Measurements from ENCODE around the gene DNAJC2.
"Not testable (repeated sequence)": the region's sequence is repeated elsewhere in the genome, so short reads cannot be mapped to it uniquely, and the experiment has no call there.

GRCh38 chr7:103264054-103264453 lies 80.5 kb downstream of the DNAJC2 start:
- not testable (repeated sequence) for TF ChIP-seq CTCF, POLR2A (IDR thresholded peaks at IDR 0.05)
